ENCODE data around the gene CANT1. TPM values are rescaled to one million over a fixed set of nuclear protein-coding genes. Genes with fewer than 3 reads are reported as not detected.

CANT1 gene
- total RNA-seq, 1 donor from 2014 or later: 81.6 TPM

GRCh38 chr17:78996781-78997201 is 12.8 kb downstream of the CANT1 start:
- H3K27me3 Mint-ChIP-seq (ENCODE audit: unreplicated experiment): peaks cover 8% of the 10 kb centered on the region
- H3K4me1 Mint-ChIP-seq (ENCODE audit: unreplicated experiment): no peaks in the 10 kb centered on the region
- H3K27ac Mint-ChIP-seq (ENCODE audit: unreplicated experiment): no peak overlapping the region
- no peak for DNase-seq (ENCODE audit: low spot score)
- peaks cover 25% of the 10 kb centered on the region for H3K36me3 Mint-ChIP-seq (ENCODE audit: low read depth, unreplicated experiment)
- no peak for TF ChIP-seq CTCF (IDR thresholded peaks at IDR 0.05; ENCODE audit: unreplicated experiment)
- peak overlapping the region; percentile 59 for H3K4me3 Mint-ChIP-seq (ENCODE audit: unreplicated experiment)
- H3K9me3 Mint-ChIP-seq (ENCODE audit: unreplicated experiment): no peaks in the 10 kb centered on the region

- TF ChIP-seq CTCF (IDR thresholded peaks at IDR 0.05; ENCODE audit: unreplicated experiment): no peak
- H3K36me3 Mint-ChIP-seq (ENCODE audit: low read depth, unreplicated experiment): peaks cover 24% of the 10 kb centered on the region
- H3K9me3 Mint-ChIP-seq (ENCODE audit: unreplicated experiment): no peaks in the 10 kb centered on the region
- no peaks in the 10 kb centered on the region for H3K4me1 Mint-ChIP-seq (ENCODE audit: unreplicated experiment)
- H3K27me3 Mint-ChIP-seq (ENCODE audit: unreplicated experiment): peaks cover 8% of the 10 kb centered on the region
- no peak overlapping the region for H3K4me3 Mint-ChIP-seq (ENCODE audit: unreplicated experiment)
- DNase-seq (ENCODE audit: low spot score): no peak
- H3K27ac Mint-ChIP-seq (ENCODE audit: unreplicated experiment): no peak overlapping the region
Observed at GRCh38 chr17:78995761-78996451, 13.7 kb downstream of the CANT1 start.

- no peak for DNase-seq (ENCODE audit: low spot score)
- Mint-ChIP-seq H3K4me1 (ENCODE audit: unreplicated experiment) (no peaks in the 10 kb centered on the region), H3K36me3 (ENCODE audit: low read depth, unreplicated experiment) (peaks cover 23% of the 10 kb centered on the region), H3K27ac (ENCODE audit: unreplicated experiment) (no peak overlapping the region), H3K9me3 (ENCODE audit: unreplicated experiment) (no peaks in the 10 kb centered on the region), H3K4me3 (ENCODE audit: unreplicated experiment) (no peak overlapping the region), H3K27me3 (ENCODE audit: unreplicated experiment) (peaks cover 8% of the 10 kb centered on the region)
- no peak for TF ChIP-seq CTCF (IDR thresholded peaks at IDR 0.05; ENCODE audit: unreplicated experiment)
Observed at GRCh38 chr17:78995022-78995760, 14.4 kb downstream of the CANT1 start.

GRCh38 chr17:78993981-78994671 is 15.4 kb downstream of the CANT1 start:
- peaks cover 8% of the 10 kb centered on the region for H3K27me3 Mint-ChIP-seq (ENCODE audit: unreplicated experiment)
- peaks cover 21% of the 10 kb centered on the region for H3K36me3 Mint-ChIP-seq (ENCODE audit: low read depth, unreplicated experiment)
- no peaks in the 10 kb centered on the region for H3K4me1 Mint-ChIP-seq (ENCODE audit: unreplicated experiment)
- H3K9me3 Mint-ChIP-seq (ENCODE audit: unreplicated experiment): no peaks in the 10 kb centered on the region
- DNase-seq (ENCODE audit: low spot score): no peak
- no peak overlapping the region for H3K27ac Mint-ChIP-seq (ENCODE audit: unreplicated experiment)
- no peak for TF ChIP-seq CTCF (IDR thresholded peaks at IDR 0.05; ENCODE audit: unreplicated experiment)
- H3K4me3 Mint-ChIP-seq (ENCODE audit: unreplicated experiment): no peak overlapping the region

All from endothelial cell (in vitro differentiated cells).